Stomach (tissue), 4 donors: ENCODE data around the gene BTBD9.

Experiments used
- POLR2A ChIP-seq, 4 donors: fragments of 450-650 bp; IDR thresholded peaks; one replicate each; pipeline ENCODE4 v1.6.1; 2016; ENCODE audit warnings: antibody characterized with exemption in 4 of 4, control low read depth in 2 of 4, mild to moderate bottlenecking in 1 of 4, moderate library complexity in 1 of 4
- POLR2AphosphoS5 ChIP-seq, 3 donors: sonication (generic); formaldehyde crosslinking; IDR thresholded peaks; one replicate each; pipeline ENCODE4 v1.6.1; 2016; ENCODE audit warnings: antibody characterized with exemption in 3 of 3
- TF ChIP-seq, protein P1 (sequence below), 7 experiments: fragments of 450-650 bp in 4 of 7; fragments of 200-600 bp in 3 of 7; sonication (generic) in 3 of 7; IDR thresholded peaks; one replicate each; pipeline ENCODE4 v1.5.1; 2016 to 2019; ENCODE audit warnings: antibody characterized with exemption in 7 of 7, control low read depth in 2 of 7, mild to moderate bottlenecking in 1 of 7

DNA sequence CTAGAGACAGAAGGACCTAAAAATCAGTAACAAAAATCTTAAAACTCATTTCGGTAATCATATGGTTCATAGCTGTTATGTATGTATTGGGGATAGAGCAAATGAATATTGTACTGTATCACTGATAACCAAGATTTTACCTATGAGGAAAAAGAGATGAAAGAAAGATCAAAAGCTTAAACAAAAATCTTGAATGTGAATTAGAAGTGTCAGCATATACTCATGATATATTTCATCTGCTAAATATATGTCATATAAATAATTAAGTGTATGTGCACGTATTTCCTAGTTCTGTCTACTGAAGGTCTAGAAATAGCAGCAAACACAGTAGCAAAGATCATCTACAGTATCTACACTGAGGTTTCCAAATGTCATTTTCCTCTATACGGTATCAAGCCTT is 299.8 kb downstream of the BTBD9 start:
- TF ChIP-seq, protein P1, sequence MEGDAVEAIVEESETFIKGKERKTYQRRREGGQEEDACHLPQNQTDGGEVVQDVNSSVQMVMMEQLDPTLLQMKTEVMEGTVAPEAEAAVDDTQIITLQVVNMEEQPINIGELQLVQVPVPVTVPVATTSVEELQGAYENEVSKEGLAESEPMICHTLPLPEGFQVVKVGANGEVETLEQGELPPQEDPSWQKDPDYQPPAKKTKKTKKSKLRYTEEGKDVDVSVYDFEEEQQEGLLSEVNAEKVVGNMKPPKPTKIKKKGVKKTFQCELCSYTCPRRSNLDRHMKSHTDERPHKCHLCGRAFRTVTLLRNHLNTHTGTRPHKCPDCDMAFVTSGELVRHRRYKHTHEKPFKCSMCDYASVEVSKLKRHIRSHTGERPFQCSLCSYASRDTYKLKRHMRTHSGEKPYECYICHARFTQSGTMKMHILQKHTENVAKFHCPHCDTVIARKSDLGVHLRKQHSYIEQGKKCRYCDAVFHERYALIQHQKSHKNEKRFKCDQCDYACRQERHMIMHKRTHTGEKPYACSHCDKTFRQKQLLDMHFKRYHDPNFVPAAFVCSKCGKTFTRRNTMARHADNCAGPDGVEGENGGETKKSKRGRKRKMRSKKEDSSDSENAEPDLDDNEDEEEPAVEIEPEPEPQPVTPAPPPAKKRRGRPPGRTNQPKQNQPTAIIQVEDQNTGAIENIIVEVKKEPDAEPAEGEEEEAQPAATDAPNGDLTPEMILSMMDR (IDR thresholded peaks at IDR 0.05), result no peak
- TF ChIP-seq POLR2AphosphoS5 (IDR thresholded peaks at IDR 0.05), result no peak
- no peak for TF ChIP-seq POLR2A (IDR thresholded peaks at IDR 0.05)
